Neuronal stem cell (in vitro differentiated cells): ENCODE measurements around the gene RTKN2.

Experiments used
- DNase-seq: peaks from one replicate; pipeline ENCODE4 v3.0.0-alpha.2; 2013; ENCODE audit warnings: low spot score
- H2AFZ ChIP-seq: one replicate; pipeline ENCODE4 v1.6.1; 2013; ENCODE audit warnings: mild to moderate bottlenecking, low read length, inconsistent platforms
- H2AK5ac ChIP-seq: 2 replicates; pipeline ENCODE4 v1.6.1; 2013; ENCODE audit warnings: low read depth, mild to moderate bottlenecking, inconsistent platforms, low read length, moderate library complexity, mixed read lengths
- H2BK120ac ChIP-seq: 2 replicates; pipeline ENCODE4 v1.6.1; 2013; ENCODE audit warnings: low read depth, mild to moderate bottlenecking, inconsistent platforms, low read length, moderate library complexity, mixed read lengths
- H2BK12ac ChIP-seq: one replicate; pipeline ENCODE4 v1.6.1; 2013; ENCODE audit warnings: low read length, inconsistent platforms
- H2BK15ac ChIP-seq: 2 replicates; pipeline ENCODE4 v1.6.1; 2013; ENCODE audit warnings: mild to moderate bottlenecking, low read length, inconsistent platforms, mixed read lengths
- H2BK5ac ChIP-seq: one replicate; pipeline ENCODE4 v1.6.1; 2013; ENCODE audit warnings: inconsistent platforms, mild to moderate bottlenecking, low read length, moderate library complexity
- H3K14ac ChIP-seq: one replicate; pipeline ENCODE4 v1.6.1; 2013; ENCODE audit warnings: low read length, inconsistent platforms
- H3K18ac ChIP-seq: 2 replicates; pipeline ENCODE4 v1.6.1; 2013; ENCODE audit warnings: low read length, inconsistent platforms
- H3K23ac ChIP-seq: 2 replicates; pipeline ENCODE4 v1.6.1; 2013; ENCODE audit warnings: low read depth, mild to moderate bottlenecking, mixed read lengths, low read length, inconsistent platforms; ENCODE audit not compliant: poor library complexity
- H3K27ac ChIP-seq: replicated peaks from 3 replicates; pipeline ENCODE4 v1.5.1; 2013; ENCODE audit warnings: low read length, inconsistent platforms
- H3K27me3 ChIP-seq, 3 experiments: 2 replicates each; pipeline ENCODE4 v1.6.1; 2013; ENCODE audit warnings: low read length in 3 of 3, mild to moderate bottlenecking in 2 of 3, inconsistent platforms in 1 of 3, low read depth in 1 of 3, mixed read lengths in 1 of 3, moderate library complexity in 1 of 3; ENCODE audit not compliant: control insufficient read depth in 3 of 3, insufficient read depth in 3 of 3
- H3K36me3 ChIP-seq, 2 donors: replicated peaks in 1 of 2; 2 replicates each; pipeline ENCODE4 v1.6.1; 2013; ENCODE audit warnings: low read length in 2 of 2; ENCODE audit not compliant: control insufficient read depth in 2 of 2, insufficient read depth in 2 of 2
- H3K4ac ChIP-seq: 2 replicates; pipeline ENCODE4 v1.6.1; 2013; ENCODE audit warnings: inconsistent platforms, mild to moderate bottlenecking, low read length, moderate library complexity
- H3K4me1 ChIP-seq, 2 donors: 1 replicate in 1 of 2; 2 replicates in 1 of 2; pipeline ENCODE4 v1.6.1; 2013; ENCODE audit warnings: low read length in 2 of 2, low read depth in 1 of 2; ENCODE audit not compliant: control insufficient read depth in 2 of 2, insufficient read depth in 1 of 2
- H3K4me2 ChIP-seq: one replicate; pipeline ENCODE4 v1.6.1; 2013; ENCODE audit warnings: mild to moderate bottlenecking, low read length, inconsistent platforms; ENCODE audit not compliant: insufficient read depth, poor library complexity, severe bottlenecking
- H3K4me3 ChIP-seq, 2 donors: 2 replicates each; pipeline ENCODE4 v1.5.1; 2013; ENCODE audit warnings: low read length in 2 of 2, mild to moderate bottlenecking in 2 of 2, inconsistent platforms in 1 of 2, moderate library complexity in 1 of 2
- H3K79me1 ChIP-seq: one replicate; pipeline ENCODE4 v1.6.1; 2013; ENCODE audit warnings: low read depth, mild to moderate bottlenecking, inconsistent platforms, low read length, moderate library complexity
- H3K9ac ChIP-seq: one replicate; pipeline ENCODE4 v1.6.1; 2013; ENCODE audit warnings: mild to moderate bottlenecking, low read depth, low read length, inconsistent platforms; ENCODE audit not compliant: poor library complexity
- H3K9me3 ChIP-seq, 2 donors: replicated peaks in 1 of 2; 2 replicates each; pipeline versions ENCODE3 to v1.6.1; 2013; ENCODE audit warnings: low read length in 2 of 2, mild to moderate bottlenecking in 2 of 2, inconsistent platforms in 1 of 2, low read depth in 1 of 2, mixed read lengths in 1 of 2, moderate library complexity in 1 of 2; ENCODE audit not compliant: control insufficient read depth in 2 of 2, insufficient read depth in 1 of 2
- H4K8ac ChIP-seq: one replicate; pipeline ENCODE4 v1.6.1; 2013; ENCODE audit warnings: low read depth, mild to moderate bottlenecking, inconsistent platforms, low read length, moderate library complexity
- H4K91ac ChIP-seq: one replicate; pipeline ENCODE4 v1.6.1; 2013; ENCODE audit warnings: low read length, low read depth, mild to moderate bottlenecking, inconsistent platforms; ENCODE audit not compliant: poor library complexity
- WGBS, 2 donors: extraction: QIAGEN DNeasy Blood & Tissue Kit; methylation state at CpG; one replicate each; pipeline ENCODE4 v1.1.7; 2013; ENCODE audit warnings: missing lambda C conversion rate in 2 of 2, mixed read lengths in 1 of 2; ENCODE audit not compliant: insufficient read length in 2 of 2, insufficient replicate concordance in 1 of 2; ENCODE audit errors: extremely low coverage in 2 of 2; 5-methylcytosine and 5-hydroxymethylcytosine counted together

The RTKN2 gene

GRCh38 chr10:62194924-62195674, 73.5 kb downstream of the RTKN2 start:
- H2BK5ac ChIP-seq, result no peak overlapping the region
- no peaks in the 10 kb centered on the region for H3K9me3 ChIP-seq
- no peak overlapping the region for H3K4ac ChIP-seq
- H3K18ac ChIP-seq, result no peak overlapping the region
- no peak overlapping the region for H3K23ac ChIP-seq
- H3K4me2 ChIP-seq, result no peak overlapping the region
- H3K27ac ChIP-seq, result no peak overlapping the region
- peaks cover 0 to 6% of the 10 kb centered on the region in 2 donors for H3K4me1 ChIP-seq
- H3K4me3 ChIP-seq, result no peak overlapping the region
- H3K36me3 ChIP-seq, result peaks cover 6 to 91% of the 10 kb centered on the region in 2 donors
- no peak overlapping the region for H3K14ac ChIP-seq
- no peaks in the 10 kb centered on the region for H3K27me3 ChIP-seq
- no peak overlapping the region for H4K91ac ChIP-seq
- no CpG with 5 or more reads among the region's 3 CpGs for WGBS, 2 donors
- H2BK12ac ChIP-seq, result no peak overlapping the region
- H2AK5ac ChIP-seq, result no peak overlapping the region
- DNase-seq, result no peak
- H3K79me1 ChIP-seq, result no peaks in the 10 kb centered on the region
- no peak overlapping the region for H3K9ac ChIP-seq
- H2BK120ac ChIP-seq, result no peak overlapping the region
- no peak overlapping the region for H2AFZ ChIP-seq
- no peak overlapping the region for H2BK15ac ChIP-seq
- H4K8ac ChIP-seq, result no peak overlapping the region

GRCh38 chr10:62193479-62193878, 75.2 kb downstream of the RTKN2 start:
- H3K14ac ChIP-seq, result no peak overlapping the region
- no peak overlapping the region for H2BK12ac ChIP-seq
- H3K9ac ChIP-seq, result no peak overlapping the region
- no peak overlapping the region for H3K27ac ChIP-seq
- no CpG with 5 or more reads among the region's 3 CpGs for WGBS, 2 donors
- DNase-seq, result no peak
- peaks cover 0 to 3% of the 10 kb centered on the region in 2 donors for H3K4me1 ChIP-seq
- H2BK5ac ChIP-seq, result no peak overlapping the region
- no peaks in the 10 kb centered on the region for H3K27me3 ChIP-seq
- H3K79me1 ChIP-seq, result no peaks in the 10 kb centered on the region
- H3K9me3 ChIP-seq, result no peaks in the 10 kb centered on the region
- no peak overlapping the region for H2AFZ ChIP-seq
- H2AK5ac ChIP-seq, result no peak overlapping the region
- no peak overlapping the region for H3K4ac ChIP-seq
- H4K8ac ChIP-seq, result no peak overlapping the region
- peaks cover 6 to 87% of the 10 kb centered on the region in 2 donors for H3K36me3 ChIP-seq
- H4K91ac ChIP-seq, result no peak overlapping the region
- no peak overlapping the region for H3K4me2 ChIP-seq
- no peak overlapping the region for H2BK15ac ChIP-seq
- H2BK120ac ChIP-seq, result no peak overlapping the region
- no peak overlapping the region for H3K18ac ChIP-seq
- no peak overlapping the region for H3K23ac ChIP-seq
- H3K4me3 ChIP-seq, result no peak overlapping the region

- H3K4me2 ChIP-seq, result no peak overlapping the region
- no peak overlapping the region for H2AFZ ChIP-seq
- H3K9ac ChIP-seq, result no peak overlapping the region
- H3K27ac ChIP-seq, result no peak overlapping the region
- no CpG with 5 or more reads among the region's 1 CpG for WGBS, 2 donors
- H3K4me3 ChIP-seq, result no peak overlapping the region
- no peak overlapping the region for H2BK15ac ChIP-seq
- no peak overlapping the region for H2BK5ac ChIP-seq
- peaks cover 4 to 43% of the 10 kb centered on the region in 2 donors for H3K36me3 ChIP-seq
- H3K18ac ChIP-seq, result no peak overlapping the region
- H3K4me1 ChIP-seq, result no peaks in the 10 kb centered on the region
- no peak for DNase-seq
- H3K9me3 ChIP-seq, result no peaks in the 10 kb centered on the region
- no peaks in the 10 kb centered on the region for H3K79me1 ChIP-seq
- no peak overlapping the region for H2AK5ac ChIP-seq
- no peaks in the 10 kb centered on the region for H3K27me3 ChIP-seq
- no peak overlapping the region for H3K23ac ChIP-seq
- H3K4ac ChIP-seq, result no peak overlapping the region
- no peak overlapping the region for H2BK12ac ChIP-seq
- no peak overlapping the region for H2BK120ac ChIP-seq
- no peak overlapping the region for H4K8ac ChIP-seq
- no peak overlapping the region for H3K14ac ChIP-seq
- no peak overlapping the region for H4K91ac ChIP-seq
These were observed 79.5 kb downstream of the RTKN2 start for GRCh38 chr10:62189131-62189530.

- no peaks in the 10 kb centered on the region for H3K4me1 ChIP-seq
- H3K14ac ChIP-seq, result no peak overlapping the region
- no peak overlapping the region for H3K23ac ChIP-seq
- no peak overlapping the region for H4K91ac ChIP-seq
- H3K27me3 ChIP-seq, result no peaks in the 10 kb centered on the region
- peaks cover 4 to 43% of the 10 kb centered on the region in 2 donors for H3K36me3 ChIP-seq
- H2BK5ac ChIP-seq, result no peak overlapping the region
- H3K4me2 ChIP-seq, result no peak overlapping the region
- no peak overlapping the region for H3K9ac ChIP-seq
- no peak for DNase-seq
- no peak overlapping the region for H2BK15ac ChIP-seq
- no peak overlapping the region for H3K27ac ChIP-seq
- no peak overlapping the region for H3K4me3 ChIP-seq
- H3K79me1 ChIP-seq, result no peaks in the 10 kb centered on the region
- H2BK12ac ChIP-seq, result no peak overlapping the region
- no peak overlapping the region for H3K4ac ChIP-seq
- no CpG with 5 or more reads among the region's 8 CpGs for WGBS, 2 donors
- H3K18ac ChIP-seq, result no peak overlapping the region
- H2AK5ac ChIP-seq, result no peak overlapping the region
- H2AFZ ChIP-seq, result no peak overlapping the region
- H2BK120ac ChIP-seq, result no peak overlapping the region
- H4K8ac ChIP-seq, result no peak overlapping the region
- no peaks in the 10 kb centered on the region for H3K9me3 ChIP-seq
These were observed 80.5 kb downstream of the RTKN2 start for GRCh38 chr10:62188021-62188616.
